Raji (cell line): ENCODE measurements around the gene AKAP17A.

ENCODE experiments used
- POLR2A ChIP-seq: IDR thresholded peaks from 2 replicates; pipeline ENCODE4 v1.6.1; 2011; ENCODE audit warnings: low read depth, low read length, control low read depth; ENCODE audit not compliant: insufficient read depth

The AKAP17A gene, protein sequence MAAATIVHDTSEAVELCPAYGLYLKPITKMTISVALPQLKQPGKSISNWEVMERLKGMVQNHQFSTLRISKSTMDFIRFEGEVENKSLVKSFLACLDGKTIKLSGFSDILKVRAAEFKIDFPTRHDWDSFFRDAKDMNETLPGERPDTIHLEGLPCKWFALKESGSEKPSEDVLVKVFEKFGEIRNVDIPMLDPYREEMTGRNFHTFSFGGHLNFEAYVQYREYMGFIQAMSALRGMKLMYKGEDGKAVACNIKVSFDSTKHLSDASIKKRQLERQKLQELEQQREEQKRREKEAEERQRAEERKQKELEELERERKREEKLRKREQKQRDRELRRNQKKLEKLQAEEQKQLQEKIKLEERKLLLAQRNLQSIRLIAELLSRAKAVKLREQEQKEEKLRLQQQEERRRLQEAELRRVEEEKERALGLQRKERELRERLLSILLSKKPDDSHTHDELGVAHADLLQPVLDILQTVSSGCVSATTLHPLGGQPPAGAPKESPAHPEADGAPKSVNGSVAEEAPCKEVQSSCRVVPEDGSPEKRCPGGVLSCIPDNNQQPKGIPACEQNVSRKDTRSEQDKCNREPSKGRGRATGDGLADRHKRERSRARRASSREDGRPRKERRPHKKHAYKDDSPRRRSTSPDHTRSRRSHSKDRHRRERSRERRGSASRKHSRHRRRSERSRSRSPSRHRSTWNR

DNA sequence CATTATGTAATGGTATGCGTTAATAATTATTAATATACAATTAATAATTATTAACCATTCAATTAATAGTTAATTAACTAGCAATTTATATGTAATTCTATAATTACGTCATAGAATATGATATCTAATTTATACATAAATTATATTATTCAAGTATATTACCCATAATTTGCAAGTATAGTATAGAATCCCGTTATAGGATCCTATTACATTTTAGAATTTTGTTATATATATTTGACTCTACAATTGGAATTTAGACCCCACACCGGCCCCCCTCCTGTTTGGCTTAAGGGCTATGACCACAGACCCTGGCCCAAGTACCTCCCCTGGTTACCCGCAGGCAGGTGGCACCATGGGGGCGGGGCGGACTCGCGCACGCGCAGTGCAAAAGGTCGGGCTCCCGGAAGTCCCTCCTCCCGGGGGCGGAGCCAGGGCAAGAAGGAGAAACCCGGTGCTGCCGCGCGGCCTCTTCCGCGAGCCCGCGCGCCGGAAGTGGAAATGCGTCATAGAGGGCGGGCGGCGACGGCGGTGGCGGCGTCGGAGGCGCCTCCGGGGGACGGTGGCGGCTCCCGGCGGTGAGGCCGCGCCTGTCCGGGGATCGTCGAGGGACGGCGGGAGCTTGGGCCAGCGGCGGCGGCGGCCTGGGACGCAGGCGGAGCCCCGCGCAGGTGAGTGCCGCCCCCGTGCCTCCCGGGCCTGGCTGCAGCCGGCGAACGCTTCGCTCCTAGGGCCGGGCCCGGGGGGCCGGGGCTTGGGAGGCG, at the start of gene AKAP17A:
AKAP17A (plus strand) TSS at position 503 of the 761 bp plus-strand sequence. CDS start 1,859 bp downstream, outside the sequence.
- peak; percentile 76 for TF ChIP-seq POLR2A

DNA sequence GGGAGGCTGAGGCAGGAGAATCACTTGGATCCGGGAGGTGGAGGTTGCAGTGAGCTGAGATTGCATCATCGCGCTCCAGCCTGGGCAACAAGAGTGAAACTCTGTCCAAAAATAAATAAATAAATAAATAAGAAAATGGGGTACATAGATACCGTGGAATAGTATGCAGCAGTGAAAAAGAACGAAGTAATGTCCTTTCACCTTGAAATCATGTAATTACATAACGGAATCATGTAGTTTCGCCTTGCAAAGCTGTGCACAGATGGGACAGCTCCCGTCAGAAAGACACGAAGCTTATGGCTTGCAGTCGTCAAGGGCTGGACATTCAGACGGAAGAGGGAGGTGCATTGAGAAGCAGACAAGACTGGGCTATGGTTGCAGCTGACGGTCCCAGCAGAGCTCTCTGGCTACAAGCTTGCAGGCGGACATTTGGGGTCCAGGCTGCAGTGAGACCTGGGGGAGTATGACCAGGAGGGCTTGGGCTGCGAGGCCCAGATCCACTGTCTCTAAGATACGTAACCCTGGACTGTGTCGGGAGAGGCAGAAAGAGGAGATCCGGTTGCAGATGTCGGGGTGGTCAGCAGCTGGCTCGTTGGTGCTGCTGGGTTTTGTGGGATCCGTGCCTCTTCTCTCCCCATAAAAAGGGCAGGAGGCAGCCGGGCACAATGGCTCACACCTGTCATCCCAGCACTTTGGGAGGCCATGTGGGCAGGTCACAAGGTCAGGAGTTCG, 48.2 kb upstream of the AKAP17A start:
- TF ChIP-seq POLR2A: no peak

DNA sequence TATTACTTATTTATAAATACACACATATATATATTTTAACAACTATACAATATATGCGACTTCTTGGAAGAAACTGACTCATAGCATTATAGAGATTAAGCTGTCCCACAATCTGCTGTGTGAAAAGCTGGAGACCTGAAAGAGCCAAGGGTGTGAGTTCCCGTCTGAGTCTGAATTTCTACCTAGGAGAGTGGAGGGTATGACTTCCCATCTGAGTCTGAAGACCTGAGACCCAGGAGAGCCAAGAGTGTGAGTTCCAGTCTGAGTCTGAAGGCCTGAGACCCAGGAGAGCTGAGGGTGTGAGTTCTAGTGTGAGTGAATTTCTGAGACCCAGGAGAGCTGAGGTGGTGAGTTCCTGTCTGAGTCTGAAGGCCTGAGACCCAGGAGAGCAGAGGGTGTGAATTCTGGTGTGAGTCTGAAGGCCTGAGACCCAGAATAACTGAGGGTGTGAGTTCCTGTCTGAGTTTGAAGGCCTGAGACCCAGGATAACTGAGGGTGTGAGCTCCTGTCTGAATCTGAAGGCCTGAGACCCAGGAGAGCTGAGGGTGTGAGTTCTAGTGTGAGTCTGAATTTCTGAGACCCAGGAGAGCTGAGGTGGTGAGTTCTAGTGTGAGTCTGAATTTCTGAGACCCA, 45.5 kb upstream of the AKAP17A start:
- TF ChIP-seq POLR2A: no peak

DNA sequence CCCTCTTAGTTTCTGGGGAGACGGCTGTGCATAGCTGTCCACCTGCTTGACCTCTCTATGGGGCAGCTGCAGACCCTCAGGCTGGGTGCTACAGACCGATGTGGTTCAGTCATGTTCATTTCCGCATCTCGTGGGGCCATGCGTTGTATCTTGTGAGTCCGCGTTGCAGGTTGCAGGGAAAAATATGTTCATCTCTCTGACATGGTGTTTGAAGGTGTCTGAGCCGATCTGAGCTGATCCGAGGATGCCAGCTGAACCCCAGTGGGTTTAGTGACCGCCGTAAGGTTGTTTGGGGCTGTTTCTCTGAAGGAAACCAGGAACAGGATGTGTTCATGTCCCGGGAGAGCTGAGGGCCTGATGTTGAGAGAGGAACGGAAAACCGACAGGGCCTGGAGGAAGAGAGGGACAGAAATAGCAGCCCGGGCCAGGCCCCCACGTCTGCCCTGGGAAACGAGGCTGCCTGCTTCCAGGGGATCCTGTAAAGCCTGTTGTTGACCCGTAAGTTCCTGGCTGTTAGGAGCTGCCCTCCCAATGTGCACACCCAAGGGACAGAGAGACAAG, 44.6 kb upstream of the AKAP17A start:
- no peak for TF ChIP-seq POLR2A

DNA sequence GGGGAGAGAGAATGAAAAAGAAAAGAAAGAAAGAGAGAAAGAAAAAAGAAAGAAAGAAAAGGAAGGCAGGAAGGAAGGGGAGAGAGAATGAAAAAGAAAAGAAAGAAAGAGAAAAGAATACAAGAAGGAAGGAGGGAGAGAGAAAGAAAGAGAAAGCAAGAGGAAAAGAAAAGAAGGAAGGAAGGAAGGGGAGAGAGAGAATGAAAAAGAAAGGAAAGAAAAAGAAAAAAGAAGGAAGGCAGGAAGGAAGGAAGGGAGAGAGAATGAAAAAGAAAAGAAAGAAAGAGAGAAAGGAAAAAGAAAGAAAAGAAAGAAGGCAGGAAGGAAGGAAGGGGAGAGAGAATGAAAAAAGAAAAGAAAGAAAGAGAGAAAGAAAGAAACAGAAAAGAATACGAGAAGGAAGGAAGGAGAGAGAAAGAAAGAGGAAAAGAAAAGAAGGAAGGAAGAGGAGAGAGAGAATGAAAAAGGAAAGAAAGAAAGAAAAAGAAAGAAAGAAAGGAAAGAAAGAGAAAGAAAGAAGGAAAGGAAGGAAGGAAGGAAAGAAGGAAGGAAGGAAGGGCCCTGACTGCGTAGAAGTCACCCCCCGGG, 39.4 kb upstream of the AKAP17A start:
- TF ChIP-seq POLR2A: no peak

DNA sequence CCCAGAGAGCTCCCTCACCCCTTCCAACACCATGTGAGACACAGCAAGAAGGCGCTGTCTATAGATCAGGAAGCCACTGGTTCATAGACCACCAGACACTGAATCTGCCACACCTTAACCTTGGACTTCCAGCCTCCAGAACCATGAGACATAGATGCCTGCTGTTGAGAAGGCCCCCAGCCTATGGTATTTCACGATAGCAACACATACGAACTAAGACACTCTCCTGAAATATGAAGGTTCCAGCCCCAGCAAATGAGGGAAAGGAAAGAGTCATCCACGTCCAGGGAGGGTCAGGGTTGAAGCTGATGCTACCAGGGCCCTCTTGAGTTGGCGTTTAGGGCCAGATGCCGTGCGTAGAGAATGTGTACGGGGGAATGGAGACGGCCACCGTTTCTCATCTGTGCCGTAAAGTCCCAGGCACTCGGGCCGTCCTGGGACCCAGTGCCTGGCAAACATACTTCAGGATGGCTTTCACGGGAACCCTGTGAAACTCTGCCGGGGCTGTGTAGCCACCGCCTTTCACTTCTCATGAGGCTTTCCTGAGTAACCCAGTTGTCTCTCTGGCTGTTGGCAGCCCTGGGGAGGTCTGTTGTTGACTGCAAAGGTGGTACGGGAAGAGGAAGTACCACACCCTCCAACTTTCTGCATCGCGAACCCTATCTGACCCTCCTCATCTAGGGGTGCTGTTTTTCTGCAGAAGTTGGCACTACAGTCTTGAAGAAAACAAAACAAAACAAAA, 36.8 kb upstream of the AKAP17A start:
- TF ChIP-seq POLR2A: no peak

DNA sequence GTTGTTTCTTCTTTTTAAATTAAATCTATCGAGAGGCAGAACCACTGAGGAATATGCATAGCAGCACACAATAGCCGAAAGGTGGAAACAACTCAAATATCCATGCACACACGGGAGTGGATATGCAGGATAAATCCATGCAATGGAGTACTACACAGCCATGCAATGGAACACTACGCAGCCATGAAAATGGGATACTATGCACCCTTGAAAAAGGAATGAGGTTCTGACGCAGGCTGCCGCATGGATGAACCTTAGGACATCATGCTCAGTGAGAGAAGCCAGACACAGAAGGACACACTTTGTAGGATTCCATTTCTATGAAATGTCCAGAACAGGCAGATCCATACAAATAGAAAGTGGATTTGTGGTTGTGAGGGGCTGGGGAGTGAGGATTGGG, 36.0 kb upstream of the AKAP17A start:
- TF ChIP-seq POLR2A: no peak

DNA sequence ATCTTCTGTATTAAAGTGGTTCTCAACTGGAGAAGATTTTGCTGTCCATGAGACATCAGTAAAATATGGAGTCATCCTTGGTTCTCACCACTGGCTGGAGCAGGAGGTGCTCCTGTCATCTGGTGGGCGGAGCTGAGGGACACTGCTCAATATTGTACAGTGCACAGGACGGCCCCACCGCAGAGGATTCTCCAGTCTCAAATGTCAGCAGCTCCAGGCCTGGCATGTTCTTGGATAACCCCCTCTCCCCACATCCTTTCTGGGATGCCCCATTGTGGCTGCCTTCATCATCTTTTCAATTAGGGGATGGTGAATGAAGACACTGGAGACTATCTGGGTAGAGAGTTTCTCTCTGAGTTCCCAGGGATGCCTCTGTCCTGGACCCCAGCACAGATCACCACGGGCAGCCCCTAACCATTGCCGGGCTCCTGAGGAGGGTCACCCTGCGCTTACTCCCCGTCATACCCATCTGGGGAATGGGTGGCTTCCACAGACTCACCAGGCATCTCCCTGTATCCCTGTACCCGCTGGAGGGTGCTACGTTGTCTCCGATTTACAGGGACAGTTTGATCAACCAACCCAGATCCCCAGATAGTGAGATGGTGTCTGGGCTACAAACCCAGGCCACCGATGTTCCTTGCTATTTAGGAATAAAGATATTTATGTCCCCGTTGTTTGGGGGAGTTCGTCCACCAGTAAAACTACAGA, 32.5 kb upstream of the AKAP17A start:
- no peak for TF ChIP-seq POLR2A

DNA sequence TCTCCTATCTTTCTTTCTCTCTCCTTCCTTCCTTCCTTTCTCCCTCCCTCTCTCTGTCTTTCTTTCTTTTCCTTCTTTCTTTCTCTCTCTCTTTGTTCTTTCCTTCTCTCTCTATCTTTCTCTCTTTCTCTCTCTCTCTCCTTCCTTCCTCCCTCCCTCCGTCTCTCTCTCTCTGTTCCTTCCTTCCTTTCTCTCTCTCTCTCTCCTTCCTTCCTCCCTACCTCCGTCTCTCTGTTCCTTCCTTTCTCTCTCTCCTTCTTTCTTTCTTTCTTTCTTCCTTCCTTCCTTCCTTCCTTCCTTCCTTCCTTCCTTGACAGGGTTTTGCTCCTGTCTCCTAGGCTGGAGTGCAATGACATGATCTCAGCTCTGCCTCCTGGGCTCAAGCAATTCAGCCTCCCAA, 30.2 kb upstream of the AKAP17A start:
- no peak for TF ChIP-seq POLR2A

DNA sequence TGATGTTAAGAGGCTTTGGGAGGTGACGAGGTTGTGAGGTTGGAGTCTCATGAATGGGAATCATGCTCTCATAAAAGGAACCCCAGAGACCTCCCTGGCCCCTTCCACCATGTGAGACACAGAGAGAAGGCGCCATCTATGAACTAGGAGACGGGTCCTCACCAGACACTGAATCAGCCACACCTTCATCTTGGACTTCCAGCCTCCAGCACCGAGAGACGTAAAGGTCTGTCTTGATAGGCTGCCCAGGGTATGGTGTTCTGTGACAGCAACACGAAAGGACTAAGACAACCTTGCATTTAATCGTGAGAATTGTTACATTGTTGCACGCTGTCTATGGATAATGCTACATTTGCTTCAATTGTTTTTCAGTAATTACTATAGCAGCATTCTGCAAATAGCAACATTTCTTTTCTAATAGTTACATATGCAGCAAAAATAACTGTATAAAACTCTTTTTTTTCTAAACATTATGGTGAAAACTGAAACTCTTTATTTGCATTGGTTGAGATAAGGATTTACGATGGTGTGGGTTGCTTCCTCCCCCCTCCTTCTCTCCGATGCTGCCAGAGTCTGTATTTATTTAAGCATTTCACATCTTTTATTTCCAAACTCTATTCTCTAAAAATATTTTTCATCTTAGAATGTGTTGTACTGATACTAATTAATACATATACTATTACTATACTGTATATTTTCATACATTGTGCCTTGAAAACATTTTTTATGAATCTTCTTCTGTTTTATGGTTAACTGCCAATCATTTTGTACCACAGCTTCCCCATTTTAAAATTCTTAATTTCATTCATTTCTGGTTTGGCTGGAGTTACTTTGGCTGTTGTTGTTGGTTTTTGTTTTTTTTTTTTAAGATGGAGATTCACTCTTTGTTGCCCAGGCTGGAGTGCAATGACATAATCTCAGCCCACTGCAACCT, 26.4 kb upstream of the AKAP17A start:
- no peak for TF ChIP-seq POLR2A

DNA sequence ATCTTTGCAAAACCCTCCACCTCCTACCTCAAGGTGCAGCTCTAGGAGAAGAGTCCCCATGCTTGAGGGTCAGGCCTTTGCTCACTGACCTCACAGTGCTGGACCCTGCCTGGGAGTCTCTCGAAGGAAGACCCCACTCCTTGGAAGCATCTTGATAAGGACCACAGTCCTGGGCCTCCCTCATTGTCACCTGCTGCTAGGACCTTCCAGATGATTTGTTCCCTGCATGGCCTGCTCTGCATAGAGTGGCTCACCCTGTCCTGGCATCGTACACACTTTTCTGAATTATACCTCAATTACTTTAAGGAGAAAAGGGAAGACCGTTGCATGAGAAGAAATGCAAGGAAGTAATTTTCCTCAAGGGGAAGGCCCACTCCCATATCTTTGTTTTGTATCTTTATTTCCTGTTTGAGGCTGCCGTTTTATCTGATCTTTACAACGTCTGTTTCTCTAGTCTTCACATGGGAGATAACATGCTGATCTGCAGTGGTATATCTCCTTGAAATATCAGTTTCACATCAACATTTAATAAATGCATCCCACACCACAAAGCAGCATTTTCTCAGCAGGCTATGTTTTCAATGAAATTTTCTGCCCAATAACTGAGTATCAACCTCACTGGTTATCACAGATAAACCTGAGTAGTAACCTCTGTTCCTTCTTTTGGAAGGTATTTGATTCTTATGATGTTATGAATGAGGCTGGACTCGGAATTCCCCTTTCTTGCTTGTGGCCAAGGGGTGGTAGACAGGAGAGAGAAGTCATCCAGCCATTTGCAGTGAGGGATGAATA, 15.0 kb upstream of the AKAP17A start:
- TF ChIP-seq POLR2A: no peak

DNA sequence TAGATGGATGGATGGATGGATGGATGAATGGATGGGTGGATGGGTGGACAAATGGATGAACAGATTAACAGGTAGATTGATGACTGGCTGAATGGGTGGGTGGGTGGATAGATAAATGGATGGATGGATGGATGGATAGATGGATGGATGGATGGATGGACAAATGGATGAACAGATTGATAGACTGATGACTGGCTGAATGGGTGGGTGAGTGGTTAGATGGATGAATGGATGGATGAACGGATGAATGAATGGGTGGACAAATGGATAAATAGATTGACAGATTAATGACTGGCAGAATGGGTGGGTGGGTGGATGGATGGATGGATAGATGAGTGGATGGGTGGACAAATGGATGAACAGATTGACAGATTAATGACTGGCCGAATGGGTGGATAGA, 13.6 kb upstream of the AKAP17A start:
- no peak for TF ChIP-seq POLR2A
